HG02798 (cell line): ENCODE measurements around the gene C13orf46.
"Not testable (repeated sequence)": the region's sequence is repeated elsewhere in the genome, so short reads cannot be mapped to it uniquely, and the experiment has no call there.

Source experiments
- ATAC-seq: cut with Tn5 transposase; IDR thresholded peaks from one replicate; pipeline ENCODE4 v1.9.1; 2021; ENCODE audit warnings: mild to moderate bottlenecking; ENCODE audit not compliant: unreplicated experiment, poor library complexity

The C13orf46 gene

GRCh38 chr13:113973218-113974164 is at the start of gene C13orf46:
C13orf46 (minus strand) TSS chr13:113974076; CDS start chr13:113973997, 79 bp downstream.
- ATAC-seq = no peak

- ATAC-seq = no peak
Measured at GRCh38 chr13:114022876-114023275, 49.0 kb upstream of the C13orf46 start.

- ATAC-seq = no peak
Measured at GRCh38 chr13:114022309-114022669, 48.4 kb upstream of the C13orf46 start.

- no peak for ATAC-seq
Measured at GRCh38 chr13:114021464-114022308, 47.8 kb upstream of the C13orf46 start.

DNA sequence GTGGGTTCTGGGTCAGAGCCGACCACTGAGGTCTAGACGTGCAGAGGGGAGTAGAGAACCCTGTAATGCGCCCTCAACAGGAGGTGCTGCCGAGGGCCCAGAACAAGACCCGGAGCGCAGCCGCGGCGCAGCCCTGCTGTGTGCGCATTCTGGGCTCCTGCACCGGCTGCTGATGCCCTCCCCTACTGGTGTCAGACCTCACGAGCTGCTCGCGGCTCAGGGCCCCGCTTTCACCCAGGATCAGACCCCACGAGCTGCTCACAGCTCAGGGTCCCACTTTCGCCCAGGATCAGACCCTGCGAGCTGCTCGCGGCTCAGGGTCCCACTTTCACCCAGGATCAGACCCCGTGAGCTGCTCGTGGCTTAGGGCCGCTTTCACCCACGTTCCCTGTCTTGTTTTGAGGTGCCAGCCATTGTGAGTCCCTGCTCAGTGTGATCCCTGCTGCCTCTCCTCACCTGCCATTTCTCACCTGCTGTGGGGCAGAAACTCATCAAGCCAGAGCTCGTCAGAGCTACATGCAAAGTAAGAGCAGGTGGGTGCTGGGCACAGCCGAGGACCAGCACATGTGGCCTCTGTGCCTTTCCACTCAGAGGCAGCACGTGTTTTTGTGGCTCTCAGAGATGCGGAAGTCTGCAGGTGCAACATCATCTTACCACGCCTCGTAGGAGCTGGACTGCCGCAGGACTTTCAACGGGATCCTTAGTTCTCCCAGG is 47.0 kb upstream of the C13orf46 start:
- ATAC-seq = no peak

DNA sequence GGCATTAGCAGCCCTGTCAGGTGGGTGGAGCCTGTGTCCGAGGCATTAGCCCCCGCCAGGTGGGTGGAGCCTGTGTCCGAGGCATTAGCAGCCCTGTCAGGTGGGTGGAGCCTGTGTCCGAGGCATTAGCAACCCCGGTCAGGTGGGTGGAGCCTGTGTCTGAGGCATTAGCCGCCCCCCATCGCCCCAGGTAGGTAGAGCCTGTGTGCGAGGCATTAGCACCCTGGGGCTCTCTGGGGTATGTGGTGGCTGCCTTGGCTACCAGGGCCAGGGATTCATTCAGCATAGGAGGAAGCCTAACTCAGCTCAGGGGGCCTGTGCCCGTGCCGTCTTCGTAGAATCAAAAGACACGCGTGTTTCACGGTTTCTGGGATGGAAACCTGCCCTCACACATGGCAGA is 46.3 kb upstream of the C13orf46 start:
- not testable (repeated sequence) for ATAC-seq

DNA sequence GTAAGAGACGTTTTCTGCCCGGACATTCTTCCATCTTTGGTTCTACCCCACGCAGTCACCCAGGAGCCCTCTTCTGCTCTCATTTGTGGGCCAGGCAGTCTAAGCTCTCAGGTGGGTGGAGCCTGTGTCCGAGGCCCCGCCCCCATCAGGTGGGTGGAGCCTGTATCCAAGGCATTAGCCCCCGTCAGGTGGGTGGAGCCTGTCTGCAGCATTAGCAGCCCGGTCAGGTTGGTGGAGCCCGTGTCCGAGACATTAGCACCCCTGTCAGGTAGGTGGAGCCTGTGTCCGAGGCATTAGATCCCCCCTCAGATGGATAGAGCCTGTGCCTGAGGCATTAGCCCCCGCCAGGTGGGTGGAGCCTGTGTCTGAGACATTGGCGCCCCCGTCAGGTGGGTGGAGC is 45.5 kb upstream of the C13orf46 start:
- ATAC-seq = no peak

GRCh38 chr13:114018461-114019055 is 44.7 kb upstream of the C13orf46 start:
- ATAC-seq = no peak

- no peak for ATAC-seq
Measured at GRCh38 chr13:114017966-114018365, 44.1 kb upstream of the C13orf46 start.

- ATAC-seq = no peak
Measured at GRCh38 chr13:114017028-114017630, 43.3 kb upstream of the C13orf46 start.

DNA sequence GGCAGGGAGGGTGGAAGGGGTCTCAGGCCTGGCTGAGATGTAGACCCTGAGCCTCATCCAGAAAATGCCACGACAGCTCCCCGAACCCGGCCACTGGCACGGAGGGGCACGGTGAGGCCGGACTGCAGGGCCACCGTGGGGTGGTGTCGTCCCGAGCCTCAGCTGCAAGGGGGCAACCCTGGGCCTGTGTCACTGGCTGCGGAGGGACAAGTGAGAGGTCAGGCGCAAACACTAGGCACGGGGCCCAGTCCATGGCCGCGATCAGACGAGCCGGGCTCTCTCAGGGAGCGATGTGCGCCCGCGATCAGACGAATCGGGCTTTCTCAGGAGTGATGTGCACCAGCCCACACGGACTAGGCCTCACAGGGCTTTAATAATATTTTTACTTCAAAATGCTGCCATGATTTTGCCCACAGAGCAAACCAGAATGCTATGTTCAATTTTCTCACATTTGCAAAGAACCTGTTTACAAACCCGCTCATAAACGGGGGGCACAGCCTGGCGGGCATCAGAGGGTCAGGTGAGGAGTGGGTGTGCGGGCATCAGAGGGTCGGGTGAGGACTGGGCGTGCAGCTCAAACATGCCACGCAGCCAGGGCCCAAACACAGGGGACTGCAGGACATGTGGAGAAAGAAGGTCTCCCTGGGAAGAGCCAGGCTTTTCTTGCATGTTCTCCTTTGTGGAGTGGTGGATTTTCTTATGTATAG is 42.6 kb upstream of the C13orf46 start:
- ATAC-seq = no peak

GRCh38 chr13:114015969-114016295 is 42.1 kb upstream of the C13orf46 start:
- ATAC-seq = no peak

- no peak for ATAC-seq
Measured at GRCh38 chr13:114015111-114015968, 41.5 kb upstream of the C13orf46 start.

DNA sequence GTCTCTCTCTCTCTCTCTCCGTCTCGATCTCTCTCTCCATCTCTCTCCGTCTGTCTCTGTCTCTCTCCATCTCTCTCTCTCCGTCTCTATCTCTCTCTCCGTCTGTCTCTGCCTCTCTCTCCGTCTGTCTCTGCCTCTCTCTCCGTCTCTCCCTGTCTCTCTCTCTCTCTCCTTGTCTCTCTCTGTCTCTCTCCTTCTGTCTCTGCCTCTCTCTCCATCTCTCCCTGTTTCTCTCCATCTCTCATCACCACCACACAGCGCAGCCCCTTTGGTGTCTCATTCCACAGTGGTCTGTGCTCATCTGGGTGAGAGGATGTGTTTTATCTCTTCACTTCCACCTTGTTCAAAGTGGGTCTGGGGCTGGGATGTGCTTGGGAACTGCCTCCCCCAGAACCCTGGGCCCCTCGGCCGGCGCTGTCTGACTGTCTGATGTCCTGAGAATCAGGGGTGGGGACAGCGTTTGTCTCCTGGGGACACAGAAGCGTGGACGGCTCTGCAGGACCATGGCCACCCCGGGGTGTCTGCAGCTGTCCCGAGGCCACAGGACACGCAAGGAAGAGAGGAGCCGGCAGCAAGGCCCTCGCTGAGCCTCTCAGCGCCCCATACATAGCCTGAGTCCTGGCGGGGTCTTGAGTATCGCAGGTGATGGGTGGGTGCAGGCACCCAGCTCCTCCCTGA is 40.2 kb upstream of the C13orf46 start:
- ATAC-seq = no peak

DNA sequence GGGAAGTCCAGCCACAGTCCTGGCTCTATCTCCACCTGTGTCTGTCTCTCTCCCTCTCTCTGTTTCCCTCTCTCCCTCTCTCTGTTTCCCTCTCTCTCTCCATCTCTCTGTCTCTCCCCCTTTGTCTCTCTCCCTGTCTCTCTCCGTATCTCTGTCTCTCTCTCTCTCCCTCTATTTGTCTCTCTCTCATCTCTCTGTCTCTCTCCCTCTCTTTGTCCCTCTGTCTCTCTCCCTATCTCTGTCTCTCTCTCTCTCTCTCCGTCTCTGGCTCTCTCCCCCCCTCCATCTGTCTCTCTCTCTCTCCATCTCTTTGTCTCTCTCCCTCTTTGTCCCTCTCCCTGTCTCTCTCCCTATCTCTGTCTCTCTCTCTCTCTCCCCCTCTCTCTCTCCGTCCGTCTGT is 39.5 kb upstream of the C13orf46 start:
- no peak for ATAC-seq

DNA sequence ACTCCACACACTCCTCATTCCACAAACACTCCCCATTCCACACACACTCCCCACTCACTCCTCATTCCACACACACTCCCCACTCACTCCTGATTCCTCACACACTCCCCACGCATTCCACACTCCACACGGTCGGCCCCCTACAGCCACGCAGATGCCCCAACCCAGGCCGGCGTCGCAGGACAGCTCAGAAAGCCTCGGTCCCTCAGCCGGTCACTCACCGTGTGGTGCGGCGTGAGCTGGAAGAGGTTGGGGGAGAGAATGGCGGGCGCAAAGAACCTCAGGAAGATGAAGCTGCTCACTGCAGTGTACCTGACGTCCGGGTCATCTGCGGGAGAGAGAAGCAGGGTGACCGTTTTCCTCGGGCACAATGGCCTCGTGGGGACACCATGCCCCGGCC is 39.0 kb upstream of the C13orf46 start:
- ATAC-seq = no peak

DNA sequence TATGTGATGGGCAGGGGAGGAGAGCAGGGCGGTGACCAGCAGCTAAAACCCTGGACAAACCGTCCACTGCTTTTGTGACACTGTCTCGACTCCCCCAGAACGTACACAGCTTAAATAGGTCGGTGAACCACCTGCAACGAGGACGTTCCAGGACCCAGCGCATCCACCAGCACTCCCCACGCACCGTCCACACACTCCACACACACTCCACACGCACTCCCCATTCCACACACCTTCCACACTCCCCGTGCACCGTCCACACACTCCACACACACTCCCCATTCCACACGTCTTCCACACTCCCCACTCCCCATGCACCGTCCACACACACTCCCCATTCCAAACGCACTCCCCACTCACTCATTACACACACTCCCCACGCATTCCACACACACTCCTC is 38.3 kb upstream of the C13orf46 start:
- no peak for ATAC-seq

- no peak for ATAC-seq
Measured at GRCh38 chr13:114011226-114011625, 37.4 kb upstream of the C13orf46 start.
